GM18507 (cell line): ENCODE measurements around the gene SLC22A5.
A peak's percentile ranks its signal among the peaks of the same experiment; 100 is the strongest.
"Not testable (repeated sequence)": the region's sequence is repeated elsewhere in the genome, so short reads cannot be mapped to it uniquely, and the experiment has no call there.

Experiments used
- DNase-seq: peaks from one replicate; pipeline ENCODE4 v3.0.0; 2011; ENCODE audit warnings: low read depth; ENCODE audit not compliant: insufficient read length; ENCODE audit errors: extremely low spot score
- FAIRE-seq: peaks from 2 replicates; lab custom pipeline; 2011; peaks lifted over from hg19 to GRCh38; lab: Jason Lieb, UNC

SLC22A5 gene

GRCh38 chr5:132406144-132406783, 36.8 kb downstream of the SLC22A5 start:
- FAIRE-seq (no peak), DNase-seq (no peak)

- FAIRE-seq (no peak), DNase-seq (no peak)
These were observed 38.5 kb downstream of the SLC22A5 start for GRCh38 chr5:132407970-132408369.

- no peak for DNase-seq
- FAIRE-seq: no peak
These were observed 38.9 kb downstream of the SLC22A5 start for GRCh38 chr5:132408456-132408855.

GRCh38 chr5:132408965-132409364, 39.5 kb downstream of the SLC22A5 start:
- FAIRE-seq (no peak), DNase-seq (no peak)

GRCh38 chr5:132410451-132411303, 41.2 kb downstream of the SLC22A5 start:
- FAIRE-seq: peak; percentile 82
- no peak for DNase-seq

- FAIRE-seq: no peak
These were observed 41.9 kb downstream of the SLC22A5 start for GRCh38 chr5:132411304-132412013.

GRCh38 chr5:132413567-132413966, 44.1 kb downstream of the SLC22A5 start:
- no peak for DNase-seq
- FAIRE-seq: peak; percentile 83

More at GRCh38 chr5:132411304-132412013, 41.9 kb downstream of the SLC22A5 start:
- DNase-seq: no peak

GRCh38 chr5:132414634-132415378, 45.3 kb downstream of the SLC22A5 start:
- DNase-seq: no peak
- peak; percentile 85 for FAIRE-seq

- DNase-seq: not testable (repeated sequence)
- peak; percentile 67 for FAIRE-seq
These were observed 46.0 kb downstream of the SLC22A5 start for GRCh38 chr5:132415516-132415915.

- FAIRE-seq (no peak), DNase-seq (no peak)
These were observed 46.9 kb downstream of the SLC22A5 start for GRCh38 chr5:132416306-132417009.

GRCh38 chr5:132417010-132417439, 47.5 kb downstream of the SLC22A5 start:
- FAIRE-seq (no peak), DNase-seq (no peak)

GRCh38 chr5:132417461-132417860, 48.0 kb downstream of the SLC22A5 start:
- DNase-seq: no peak
- FAIRE-seq: no peak

GRCh38 chr5:132417889-132418485, 48.5 kb downstream of the SLC22A5 start:
- DNase-seq: no peak
- FAIRE-seq: no peak

- FAIRE-seq (no peak), DNase-seq (no peak)
These were observed 49.4 kb downstream of the SLC22A5 start for GRCh38 chr5:132418881-132419280.

GRCh38 chr5:132419502-132420468, 50.3 kb downstream of the SLC22A5 start:
- FAIRE-seq: peak; percentile 56

GRCh38 chr5:132420706-132421272, 51.3 kb downstream of the SLC22A5 start:
- no peak for DNase-seq
- peak; percentile 94 for FAIRE-seq

More at GRCh38 chr5:132419502-132420468, 50.3 kb downstream of the SLC22A5 start:
- no peak for DNase-seq

- DNase-seq (no peak), FAIRE-seq (no peak)
These were observed 52.0 kb downstream of the SLC22A5 start for GRCh38 chr5:132421462-132421861.
